ENCODE data around the gene LILRA2.

LILRA2 gene

GRCh38 chr19:54573330-54573872 lies at the start of gene LILRA2:
LILRA2 (plus strand) TSS chr19:54573790; CDS start chr19:54573879, 89 bp downstream.
- Mint-ChIP-seq H3K4me3 (no peak within 1 kb of the TSS), H3K36me3 (ENCODE audit: low read depth) (no peaks in the 10 kb centered on the region), H3K4me1 (no peaks in the 10 kb centered on the region), H3K27ac (no peak within 1 kb of the TSS), H3K27me3 (ENCODE audit: low read depth) (no peaks in the 10 kb centered on the region), H3K9me3 (peaks cover 30% of the 10 kb centered on the region)
- TF ChIP-seq CTCF (IDR thresholded peaks at IDR 0.05; ENCODE audit: unreplicated experiment in 3 of 3) = no peak

- Mint-ChIP-seq H3K9me3 (peaks cover 47% of the 10 kb centered on the region), H3K27me3 (ENCODE audit: low read depth) (no peaks in the 10 kb centered on the region), H3K4me3 (no peak overlapping the region), H3K27ac (no peak overlapping the region), H3K4me1 (no peaks in the 10 kb centered on the region), H3K36me3 (ENCODE audit: low read depth) (peaks cover 4% of the 10 kb centered on the region)
- no peak for TF ChIP-seq CTCF (IDR thresholded peaks at IDR 0.05; ENCODE audit: unreplicated experiment in 3 of 3)
Observed at GRCh38 chr19:54525636-54526035, 48.0 kb upstream of the LILRA2 start.

- TF ChIP-seq CTCF (IDR thresholded peaks at IDR 0.05; ENCODE audit: unreplicated experiment in 3 of 3) = no peak
- Mint-ChIP-seq H3K27ac (no peak overlapping the region), H3K36me3 (ENCODE audit: low read depth) (peaks cover 4% of the 10 kb centered on the region)
Observed at GRCh38 chr19:54526972-54527371, 46.6 kb upstream of the LILRA2 start.

GRCh38 chr19:54530866-54531265 lies 42.7 kb upstream of the LILRA2 start:
- TF ChIP-seq CTCF (IDR thresholded peaks at IDR 0.05; ENCODE audit: unreplicated experiment in 3 of 3) = no peak
- H3K4me3 Mint-ChIP-seq = no peak overlapping the region
- no peak overlapping the region for H3K27ac Mint-ChIP-seq
- H3K36me3 Mint-ChIP-seq (ENCODE audit: low read depth) = peaks cover 4% of the 10 kb centered on the region
- H3K27me3 Mint-ChIP-seq (ENCODE audit: low read depth) = no peaks in the 10 kb centered on the region
- peaks cover 34% of the 10 kb centered on the region for H3K9me3 Mint-ChIP-seq
- H3K4me1 Mint-ChIP-seq = no peaks in the 10 kb centered on the region

More at GRCh38 chr19:54526972-54527371, 46.6 kb upstream of the LILRA2 start:
- peaks cover 41% of the 10 kb centered on the region for H3K9me3 Mint-ChIP-seq
- no peaks in the 10 kb centered on the region for H3K27me3 Mint-ChIP-seq (ENCODE audit: low read depth)
- no peak overlapping the region for H3K4me3 Mint-ChIP-seq
- no peaks in the 10 kb centered on the region for H3K4me1 Mint-ChIP-seq

GRCh38 chr19:54532528-54532927 lies 41.1 kb upstream of the LILRA2 start:
- Mint-ChIP-seq H3K36me3 (ENCODE audit: low read depth) (no peaks in the 10 kb centered on the region), H3K4me1 (no peaks in the 10 kb centered on the region), H3K27ac (no peak overlapping the region), H3K9me3 (peaks cover 37% of the 10 kb centered on the region), H3K4me3 (no peak overlapping the region), H3K27me3 (ENCODE audit: low read depth) (no peaks in the 10 kb centered on the region)
- TF ChIP-seq CTCF (IDR thresholded peaks at IDR 0.05; ENCODE audit: unreplicated experiment in 3 of 3) = no peak

- Mint-ChIP-seq H3K4me1 (no peaks in the 10 kb centered on the region), H3K36me3 (ENCODE audit: low read depth) (no peaks in the 10 kb centered on the region), H3K27me3 (ENCODE audit: low read depth) (no peaks in the 10 kb centered on the region), H3K27ac (no peak overlapping the region), H3K9me3 (peaks cover 38% of the 10 kb centered on the region), H3K4me3 (no peak overlapping the region)
- no peak for TF ChIP-seq CTCF (IDR thresholded peaks at IDR 0.05; ENCODE audit: unreplicated experiment in 3 of 3)
Observed at GRCh38 chr19:54533476-54533875, 40.1 kb upstream of the LILRA2 start.

Measured in nephron (organoid).